ENCODE data around the gene YIF1B.

- no peak for TF ChIP-seq CTCF (conservative IDR thresholded peaks at IDR 0.05; ENCODE audit: low read depth in 2 of 2)
- TF ChIP-seq REST (IDR thresholded peaks at IDR 0.05; ENCODE audit: unreplicated experiment) = no peak
- no peak for TF ChIP-seq EZH2 (IDR thresholded peaks at IDR 0.05; ENCODE audit: low read depth, unreplicated experiment)
- TF ChIP-seq ZNF331 (CRISPR knock-in tag; IDR thresholded peaks at IDR 0.05; ENCODE audit: low read depth) = no peak
- TF ChIP-seq POLR2AphosphoS5 (IDR thresholded peaks at IDR 0.05; ENCODE audit: low read depth) = no peak
- no peak for TF ChIP-seq EZH2phosphoT487 (IDR thresholded peaks at IDR 0.05; ENCODE audit: unreplicated experiment)
- TF ChIP-seq STAT1 (IDR thresholded peaks at IDR 0.05; ENCODE audit: unreplicated experiment) = no peak
Observed at GRCh38 chr19:38340927-38341326, 25.2 kb upstream of the YIF1B start.
